Neural cell (in vitro differentiated cells): ENCODE data around the gene BIK.

Source experiments
- CTCF ChIP-seq: fragments of 450-650 bp; IDR thresholded peaks from 2 replicates; pipeline ENCODE4 v1.5.1; 2014; ENCODE audit warnings: antibody characterized with exemption, mild to moderate bottlenecking, moderate library complexity; ENCODE audit not compliant: poor library complexity, severe bottlenecking
- EP300 ChIP-seq: fragments of 450-650 bp; conservative IDR thresholded peaks from 2 replicates; pipeline ENCODE4 v1.6.1; 2014; ENCODE audit warnings: antibody characterized with exemption, mild to moderate bottlenecking, moderate library complexity; ENCODE audit not compliant: poor library complexity, severe bottlenecking
- EZH2 ChIP-seq: fragments of 200-600, 300-800 bp; shearing (Covaris generic), sonication (generic); IDR thresholded peaks from 2 replicates; pipeline ENCODE4 v1.6.1; 2014; ENCODE audit warnings: antibody characterized with exemption, low read length, borderline replicate concordance, mild to moderate bottlenecking; ENCODE audit not compliant: insufficient read depth, poor library complexity, severe bottlenecking
- POLR2AphosphoS5 ChIP-seq: IDR thresholded peaks from 2 replicates; pipeline ENCODE4 v1.6.1; 2012
- SMC3 ChIP-seq: fragments of 450-650 bp; conservative IDR thresholded peaks from 2 replicates; pipeline ENCODE4 v1.6.1; 2014; ENCODE audit warnings: antibody characterized with exemption, mild to moderate bottlenecking, moderate library complexity; ENCODE audit not compliant: poor library complexity

- no peak for TF ChIP-seq CTCF
- TF ChIP-seq SMC3, result no peak
- TF ChIP-seq POLR2AphosphoS5, result no peak
- TF ChIP-seq EZH2, result no peak
- no peak for TF ChIP-seq EP300
These were observed 4.2 kb upstream of the BIK start for GRCh38 chr22:43106302-43106701.
